CD8-positive, alpha-beta memory T cell (primary cell): ENCODE measurements around the gene CCT5. TPM values are rescaled to one million over a fixed set of nuclear protein-coding genes. Genes with fewer than 3 reads are reported as not detected.
A peak's percentile ranks its signal among the peaks of the same experiment; 100 is the strongest.

Experiments
- CTCF ChIA-PET: fragments of 350-600 bp; sonication (Branson Sonifier 250); formaldehyde crosslinking; loops from one replicate; lab custom pipeline; 2021; ENCODE audit warnings: antibody characterized with exemption; lab: Charles Lee
- POLR2A ChIA-PET: fragments of 350-600 bp; sonication (Branson Sonifier 250); formaldehyde crosslinking; loops from one replicate; lab custom pipeline; 2021; ENCODE audit warnings: antibody characterized with exemption; lab: Charles Lee
- DNase-seq, 5 donors: peaks; one replicate each; pipeline versions ENCODE4 v3.0.0 to v3.0.0-alpha.2; 2020 to 2022; ENCODE audit warnings: mixed read lengths in 1 of 5
- H3K27ac ChIP-seq: one replicate; pipeline ENCODE4 v1.7.0; 2013; ENCODE audit warnings: low read depth, mild to moderate bottlenecking, low read length, moderate library complexity
- H3K27me3 ChIP-seq: 2 replicates; pipeline ENCODE4 v1.7.0; 2013; ENCODE audit warnings: low read length, mild to moderate bottlenecking; ENCODE audit not compliant: insufficient read depth, poor library complexity, severe bottlenecking
- H3K36me3 ChIP-seq: 2 replicates; pipeline ENCODE4 v1.7.0; 2013; ENCODE audit warnings: mild to moderate bottlenecking, low read length, moderate library complexity; ENCODE audit not compliant: insufficient read depth
- H3K4me1 ChIP-seq: 2 replicates; pipeline ENCODE4 v1.7.0; 2013; ENCODE audit warnings: mild to moderate bottlenecking, low read length, moderate library complexity; ENCODE audit not compliant: insufficient read depth
- H3K4me3 ChIP-seq: 2 replicates; pipeline ENCODE4 v1.7.0; 2013; ENCODE audit warnings: mild to moderate bottlenecking, low read length
- H3K9me3 ChIP-seq: 2 replicates; pipeline ENCODE4 v1.7.0; 2013; ENCODE audit warnings: mild to moderate bottlenecking, low read length
- H3K27ac Mint-ChIP-seq, 8 donors: one replicate each; pipeline ENCODE4 v1.8.0; 2020 to 2021; ENCODE audit warnings: mixed read lengths in 8 of 8, mild to moderate bottlenecking in 6 of 8, inconsistent platforms in 3 of 8, moderate library complexity in 3 of 8
- H3K27me3 Mint-ChIP-seq, 2 donors: one replicate each; pipeline ENCODE4 v1.8.0; 2020 to 2021; ENCODE audit warnings: mixed read lengths in 2 of 2, mild to moderate bottlenecking in 1 of 2, moderate library complexity in 1 of 2
- H3K36me3 Mint-ChIP-seq, 3 donors: one replicate each; pipeline ENCODE4 v1.8.0; 2020 to 2021; ENCODE audit warnings: mixed read lengths in 3 of 3, inconsistent platforms in 1 of 3, mild to moderate bottlenecking in 1 of 3
- H3K4me1 Mint-ChIP-seq, 3 donors: one replicate each; pipeline ENCODE4 v1.8.0; 2020 to 2021; ENCODE audit warnings: mixed read lengths in 3 of 3, inconsistent platforms in 1 of 3, mild to moderate bottlenecking in 1 of 3
- H3K4me3 Mint-ChIP-seq, 7 donors: one replicate each; pipeline ENCODE4 v1.8.0; 2020 to 2021; ENCODE audit warnings: mixed read lengths in 7 of 7, mild to moderate bottlenecking in 6 of 7, moderate library complexity in 4 of 7, inconsistent platforms in 2 of 7
- H3K9me3 Mint-ChIP-seq, 5 donors: one replicate each; pipeline ENCODE4 v1.8.0; 2020 to 2022; ENCODE audit warnings: mixed read lengths in 5 of 5, mild to moderate bottlenecking in 3 of 5, moderate library complexity in 2 of 5, inconsistent platforms in 1 of 5
- polyA plus RNA-seq: library from polyadenylated mRNA; unstranded; fragments of 300-500 nt; fragmentation: Illumina TruSeq; gene quantifications from one replicate; pipeline ENCODE4 v1.2.3, GENCODE V29; 2021
- total RNA-seq, 2 experiments: library from RNA; stranded (reverse); gene quantifications; one replicate each; pipeline ENCODE4 v1.2.3, GENCODE V29; 2021

Gene CCT5
- total and polyA plus RNA-seq, 3 experiments from 2014 or later: 228 to 537 (median 532) TPM

DNA sequence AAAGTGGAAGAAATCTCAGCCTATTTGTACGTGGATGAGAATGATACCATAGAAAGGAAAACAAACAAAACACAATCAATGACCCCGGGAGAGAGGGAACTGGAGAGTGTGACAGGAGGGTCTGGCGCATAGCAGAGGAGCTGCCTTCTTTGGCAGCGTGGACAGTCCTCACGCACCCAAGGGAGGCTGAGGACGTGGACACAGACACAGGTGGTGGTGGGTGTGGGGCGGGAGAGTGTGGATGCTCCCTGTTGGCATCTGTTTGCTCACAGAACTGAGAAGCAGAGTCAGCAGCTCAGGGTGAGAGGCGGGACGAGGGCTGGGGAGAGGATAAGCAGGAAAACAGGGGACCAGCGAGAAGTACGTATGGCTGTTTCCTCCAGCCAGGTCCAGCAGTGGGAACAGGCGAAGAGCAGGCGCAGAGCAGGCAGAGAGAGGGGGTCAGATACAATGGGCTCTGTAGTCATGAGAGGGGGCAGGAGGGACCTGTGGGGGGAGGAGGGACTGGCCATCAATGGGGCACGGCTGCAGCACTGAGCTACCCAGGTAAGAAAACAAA, 47.6 kb downstream of the CCT5 start:
- Histone ChIP-seq H3K36me3 (no peaks in the 10 kb centered on the region), H3K4me3 (no peak overlapping the region), H3K4me1 (no peaks in the 10 kb centered on the region), H3K9me3 (no peaks in the 10 kb centered on the region), H3K27me3 (no peaks in the 10 kb centered on the region), H3K27ac (no peak overlapping the region)
- Mint-ChIP-seq H3K4me1 (no peaks in the 10 kb centered on the region), H3K4me3 (no peak overlapping the region), H3K27ac (no peak overlapping the region), H3K9me3 (no peaks in the 10 kb centered on the region), H3K27me3 (peaks cover 8 to 12% of the 10 kb centered on the region in 2 donors), H3K36me3 (peaks cover 0 to 5% (median 0%) of the 10 kb centered on the region in 3 donors)
- ChIA-PET CTCF (no interaction called here), POLR2A (no interaction called here)
- DNase-seq: no peak

DNA sequence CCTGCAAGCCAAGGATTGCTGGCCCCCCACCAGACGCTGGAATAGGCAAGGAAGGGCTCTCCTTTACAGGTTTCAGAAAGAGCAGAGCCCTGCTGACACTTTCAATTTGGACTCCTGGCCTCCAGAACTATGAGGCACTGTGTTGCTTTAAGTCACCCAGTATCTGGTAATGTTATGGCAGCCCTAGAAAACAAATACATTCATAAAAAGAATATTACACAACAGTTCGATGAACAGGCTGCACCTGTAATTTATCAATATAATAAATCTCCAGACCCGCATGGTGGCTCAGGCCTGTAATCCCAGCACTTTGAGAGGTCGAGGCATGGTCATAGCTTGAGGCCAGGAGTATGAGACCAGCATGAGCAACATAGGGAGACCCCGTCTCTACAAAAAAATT, 50.2 kb downstream of the CCT5 start:
- Histone ChIP-seq H3K4me3 (no peak overlapping the region), H3K9me3 (no peaks in the 10 kb centered on the region), H3K27me3 (no peaks in the 10 kb centered on the region), H3K36me3 (no peaks in the 10 kb centered on the region), H3K27ac (no peak overlapping the region), H3K4me1 (no peaks in the 10 kb centered on the region)
- H3K9me3 Mint-ChIP-seq: no peaks in the 10 kb centered on the region
- H3K36me3 Mint-ChIP-seq: peaks cover 0 to 2% (median 0%) of the 10 kb centered on the region in 3 donors
- H3K27ac Mint-ChIP-seq: no peak overlapping the region
- ChIA-PET POLR2A (no interaction called here), CTCF (no interaction called here)
- H3K27me3 Mint-ChIP-seq: peaks cover 3 to 6% of the 10 kb centered on the region in 2 donors
- DNase-seq: no peak
- H3K4me3 Mint-ChIP-seq: no peak overlapping the region
- no peaks in the 10 kb centered on the region for H3K4me1 Mint-ChIP-seq

DNA sequence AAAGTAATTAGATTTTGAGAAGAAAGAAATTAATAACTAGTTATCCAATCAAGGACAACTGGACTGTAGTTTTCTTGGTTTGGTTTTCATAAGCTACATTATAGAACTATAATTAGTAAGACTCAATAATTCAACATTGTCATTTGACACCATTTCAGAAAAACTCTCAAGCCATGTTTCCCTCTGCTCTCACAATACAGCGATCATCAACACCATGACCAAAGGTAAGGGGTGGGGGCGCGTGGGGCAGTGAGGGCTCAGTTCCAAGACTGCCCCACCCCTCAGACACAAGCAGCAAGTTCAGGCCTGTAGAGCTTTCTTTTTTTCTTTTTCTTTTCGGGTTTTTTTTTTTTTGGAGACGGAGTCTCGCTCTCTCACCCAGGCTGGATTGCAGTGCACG, 51.2 kb downstream of the CCT5 start:
- Mint-ChIP-seq H3K4me1 (no peaks in the 10 kb centered on the region), H3K4me3 (no peak overlapping the region), H3K36me3 (peaks cover 0 to 2% (median 0%) of the 10 kb centered on the region in 3 donors), H3K9me3 (no peaks in the 10 kb centered on the region), H3K27me3 (peaks cover 3 to 14% of the 10 kb centered on the region in 2 donors), H3K27ac (no peak overlapping the region)
- ChIA-PET CTCF (no interaction called here), POLR2A (no interaction called here)
- H3K27ac ChIP-seq: no peak overlapping the region
- H3K9me3 ChIP-seq: no peaks in the 10 kb centered on the region
- no peak overlapping the region for H3K4me3 ChIP-seq
- H3K36me3 ChIP-seq: no peaks in the 10 kb centered on the region
- no peaks in the 10 kb centered on the region for H3K4me1 ChIP-seq
- no peak for DNase-seq
- H3K27me3 ChIP-seq: no peaks in the 10 kb centered on the region

DNA sequence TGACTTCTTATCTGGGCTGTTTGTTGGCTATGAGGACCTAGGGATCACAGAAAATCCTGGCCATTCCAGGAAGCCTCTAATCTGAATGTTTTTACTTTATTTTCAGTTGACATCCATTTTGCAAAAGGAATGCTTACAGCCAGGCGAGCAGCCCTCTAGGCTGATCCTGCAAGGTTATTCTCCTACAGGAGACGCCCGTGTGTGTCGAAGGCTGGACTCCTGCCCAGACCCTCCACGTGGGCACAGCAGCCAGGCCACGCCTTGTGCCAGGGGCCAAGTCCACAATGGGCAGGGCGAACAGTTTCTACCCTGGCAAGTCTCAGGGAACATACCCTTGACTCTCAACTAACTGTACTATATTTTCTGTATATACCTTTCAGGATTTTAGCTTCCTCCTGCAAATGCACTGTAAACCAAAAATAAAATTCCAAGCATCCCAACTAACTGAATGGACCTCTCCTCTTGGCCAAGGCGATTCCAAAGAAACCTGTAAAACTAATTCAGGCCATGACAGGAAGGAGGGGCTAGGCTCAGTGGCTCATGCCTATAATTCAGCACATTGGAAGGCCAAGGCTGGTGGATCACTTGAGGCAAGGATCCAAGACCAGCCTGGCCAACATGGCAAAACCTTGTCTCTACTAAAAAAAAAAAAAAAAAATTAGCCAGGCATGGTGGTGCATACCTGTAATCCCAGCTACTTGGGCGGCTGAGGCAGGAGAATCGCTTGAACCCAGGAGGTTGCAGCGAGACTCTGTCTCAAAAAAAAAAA, 51.9 kb downstream of the CCT5 start:
- H3K4me3 ChIP-seq: no peak overlapping the region
- Mint-ChIP-seq H3K27ac (no peak overlapping the region), H3K4me1 (peaks cover 1 to 5% (median 2%) of the 10 kb centered on the region in 3 donors), H3K27me3 (peaks cover 6 to 21% of the 10 kb centered on the region in 2 donors), H3K4me3 (no peak overlapping the region), H3K36me3 (no peaks in the 10 kb centered on the region), H3K9me3 (no peaks in the 10 kb centered on the region)
- no peak for DNase-seq
- H3K36me3 ChIP-seq: no peaks in the 10 kb centered on the region
- H3K4me1 ChIP-seq: no peaks in the 10 kb centered on the region
- ChIA-PET POLR2A (no interaction called here), CTCF (interaction anchor here (1.4 kb wide), 1 partner anchor 31 kb away, joined by 3 read pairs; no protein-coding TSS in a partner anchor)
- peak overlapping the region; percentile 57 for H3K27ac ChIP-seq
- no peaks in the 10 kb centered on the region for H3K9me3 ChIP-seq
- H3K27me3 ChIP-seq: no peaks in the 10 kb centered on the region

DNA sequence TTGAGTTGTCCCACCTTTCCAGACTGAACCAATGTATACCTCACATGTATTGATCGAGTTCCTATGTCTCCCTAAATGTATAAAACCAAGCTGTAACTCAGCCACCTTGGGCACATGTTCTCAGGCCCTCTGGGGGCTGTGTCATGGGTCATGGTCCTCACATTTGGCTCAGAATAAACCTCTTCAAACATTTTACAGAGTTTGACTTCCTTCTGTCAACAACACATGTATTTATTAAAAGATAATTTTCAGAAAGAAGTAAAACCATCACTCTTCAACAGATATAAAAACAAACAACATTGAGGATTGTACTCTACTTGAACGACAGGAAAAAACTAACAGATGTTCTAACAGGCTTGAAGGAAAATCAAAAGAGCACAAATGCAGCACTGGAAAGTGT, 53.1 kb downstream of the CCT5 start:
- ChIA-PET CTCF (interaction anchor here (1.0 kb wide), 1 partner anchor 54 kb away, joined by 3 read pairs; no protein-coding TSS in a partner anchor), POLR2A (no interaction called here)
- Histone ChIP-seq H3K4me3 (no peak overlapping the region), H3K9me3 (no peaks in the 10 kb centered on the region), H3K27ac (peak overlapping the region; percentile 57), H3K36me3 (no peaks in the 10 kb centered on the region), H3K27me3 (no peaks in the 10 kb centered on the region), H3K4me1 (no peaks in the 10 kb centered on the region)
- H3K4me1 Mint-ChIP-seq: peaks cover 6 to 10% (median 7%) of the 10 kb centered on the region in 3 donors
- no peak for DNase-seq
- no peaks in the 10 kb centered on the region for H3K9me3 Mint-ChIP-seq
- no peak overlapping the region for H3K4me3 Mint-ChIP-seq
- no peak overlapping the region for H3K27ac Mint-ChIP-seq
- peaks cover 6 to 24% of the 10 kb centered on the region in 2 donors for H3K27me3 Mint-ChIP-seq
- H3K36me3 Mint-ChIP-seq: no peaks in the 10 kb centered on the region

DNA sequence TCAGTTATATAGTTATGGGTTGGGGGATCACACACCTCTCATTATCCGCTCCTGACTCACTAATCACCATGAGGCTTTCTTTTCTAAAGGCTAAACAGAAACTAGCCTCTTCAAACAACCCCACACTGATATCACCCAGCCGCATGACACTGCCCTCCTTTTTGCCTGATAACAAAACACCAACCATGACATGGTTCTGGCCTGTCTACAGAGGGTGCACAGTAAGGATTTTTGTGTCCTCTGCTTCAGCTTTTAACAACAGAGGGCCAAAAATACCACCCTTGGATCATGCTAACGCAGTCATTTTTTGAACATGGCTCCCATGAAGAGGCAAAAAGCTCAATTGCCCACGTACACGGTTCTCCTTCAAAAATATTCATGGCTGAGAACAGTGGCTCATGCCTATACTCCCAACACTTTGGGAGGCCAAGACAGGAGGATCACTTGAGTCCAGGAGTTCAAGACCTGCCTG, 53.7 kb downstream of the CCT5 start:
- no peaks in the 10 kb centered on the region for H3K4me1 ChIP-seq
- ChIA-PET CTCF (interaction anchor here (1.0 kb wide), 1 partner anchor 54 kb away, joined by 3 read pairs; no protein-coding TSS in a partner anchor), POLR2A (no interaction called here)
- H3K27me3 ChIP-seq: no peaks in the 10 kb centered on the region
- no peak overlapping the region for H3K4me3 ChIP-seq
- H3K27ac ChIP-seq: peak overlapping the region; percentile 57
- no peaks in the 10 kb centered on the region for H3K9me3 ChIP-seq
- Mint-ChIP-seq H3K9me3 (no peaks in the 10 kb centered on the region), H3K27me3 (peaks cover 8 to 29% of the 10 kb centered on the region in 2 donors), H3K27ac (no peak overlapping the region), H3K4me1 (peaks cover 6 to 10% (median 9%) of the 10 kb centered on the region in 3 donors), H3K4me3 (no peak overlapping the region), H3K36me3 (no peaks in the 10 kb centered on the region)
- DNase-seq: no peak
- H3K36me3 ChIP-seq: no peaks in the 10 kb centered on the region

DNA sequence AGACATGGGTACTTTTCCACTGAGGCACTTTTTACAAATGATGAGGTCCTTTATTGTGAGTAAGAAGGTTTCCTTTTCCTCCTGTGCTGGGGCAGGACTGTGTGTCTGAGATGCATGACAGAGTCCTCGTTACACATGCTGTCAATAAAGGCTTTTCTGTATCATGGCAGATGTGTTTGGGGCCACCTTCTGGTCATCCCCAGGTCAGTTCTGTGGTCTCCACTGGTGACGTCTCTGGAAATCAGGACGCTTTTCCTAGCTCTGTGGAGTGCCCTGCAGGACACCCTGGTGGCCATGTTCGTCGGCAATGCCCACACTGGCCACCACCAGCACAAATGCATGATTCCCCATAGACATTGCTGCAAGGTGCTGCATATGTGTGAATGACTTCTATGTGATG, 54.9 kb downstream of the CCT5 start:
- no peak overlapping the region for H3K4me3 ChIP-seq
- no peaks in the 10 kb centered on the region for H3K36me3 Mint-ChIP-seq
- no peak overlapping the region for H3K27ac ChIP-seq
- no peaks in the 10 kb centered on the region for H3K9me3 Mint-ChIP-seq
- H3K27ac Mint-ChIP-seq: peak overlapping the region in 1 of 8 donors; percentile 33
- no peaks in the 10 kb centered on the region for H3K4me1 ChIP-seq
- DNase-seq: no peak
- POLR2A ChIA-PET: no interaction called here
- H3K4me3 Mint-ChIP-seq: no peak overlapping the region
- no peaks in the 10 kb centered on the region for H3K36me3 ChIP-seq
- CTCF ChIA-PET: no interaction called here
- H3K27me3 ChIP-seq: no peaks in the 10 kb centered on the region
- peaks cover 6 to 10% (median 10%) of the 10 kb centered on the region in 3 donors for H3K4me1 Mint-ChIP-seq
- peaks cover 10 to 29% of the 10 kb centered on the region in 2 donors for H3K27me3 Mint-ChIP-seq
- H3K9me3 ChIP-seq: no peaks in the 10 kb centered on the region

DNA sequence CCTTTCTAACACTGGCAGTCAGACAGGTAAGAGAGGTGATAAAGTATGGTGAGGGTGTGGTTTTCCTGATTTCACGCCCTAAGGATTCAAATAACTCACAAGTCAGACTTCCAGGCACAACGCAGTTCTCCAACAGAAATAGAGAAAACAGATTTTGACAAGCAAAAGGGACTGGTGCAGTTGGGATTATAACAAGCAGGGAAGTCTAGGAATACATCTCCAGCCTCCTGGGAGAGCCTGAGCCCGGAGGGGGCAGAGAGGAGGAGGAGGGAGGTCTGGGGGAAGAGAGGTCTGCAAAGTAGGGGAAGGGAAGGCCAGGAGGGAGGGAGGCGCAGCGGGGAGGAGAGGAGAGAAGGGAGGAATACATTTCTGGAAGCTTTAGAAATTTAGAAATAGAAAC, 56.0 kb downstream of the CCT5 start:
- Histone ChIP-seq H3K4me1 (no peaks in the 10 kb centered on the region), H3K27me3 (no peaks in the 10 kb centered on the region), H3K36me3 (no peaks in the 10 kb centered on the region), H3K27ac (peak overlapping the region; percentile 75), H3K9me3 (no peaks in the 10 kb centered on the region), H3K4me3 (no peak overlapping the region)
- Mint-ChIP-seq H3K27me3 (peaks cover 13 to 29% of the 10 kb centered on the region in 2 donors), H3K4me3 (peak overlapping the region in 2 of 7 donors; percentile 86 to 87), H3K27ac (peak overlapping the region in 1 of 8 donors; percentile 43), H3K4me1 (peaks cover 6 to 10% (median 10%) of the 10 kb centered on the region in 3 donors), H3K36me3 (no peaks in the 10 kb centered on the region), H3K9me3 (no peaks in the 10 kb centered on the region)
- CTCF ChIA-PET: no interaction called here
- no peak for DNase-seq
- POLR2A ChIA-PET: no interaction called here
